Epithelial cell of proximal tubule (primary cell): ENCODE measurements around the gene KRABD2.

Experiments used
- DNase-seq: peaks from one replicate; pipeline ENCODE4 v3.0.0-alpha.2; 2011; ENCODE audit warnings: low read depth
- H3K4me3 ChIP-seq: 2 replicates; pipeline ENCODE4 v1.5.1; 2011; ENCODE audit warnings: low read depth, mild to moderate bottlenecking, low read length
- CTCF ChIP-seq: conservative IDR thresholded peaks from 2 replicates; pipeline ENCODE4 v1.5.1; 2012; ENCODE audit warnings: low read depth, mild to moderate bottlenecking, low read length

KRABD2 gene

DNA sequence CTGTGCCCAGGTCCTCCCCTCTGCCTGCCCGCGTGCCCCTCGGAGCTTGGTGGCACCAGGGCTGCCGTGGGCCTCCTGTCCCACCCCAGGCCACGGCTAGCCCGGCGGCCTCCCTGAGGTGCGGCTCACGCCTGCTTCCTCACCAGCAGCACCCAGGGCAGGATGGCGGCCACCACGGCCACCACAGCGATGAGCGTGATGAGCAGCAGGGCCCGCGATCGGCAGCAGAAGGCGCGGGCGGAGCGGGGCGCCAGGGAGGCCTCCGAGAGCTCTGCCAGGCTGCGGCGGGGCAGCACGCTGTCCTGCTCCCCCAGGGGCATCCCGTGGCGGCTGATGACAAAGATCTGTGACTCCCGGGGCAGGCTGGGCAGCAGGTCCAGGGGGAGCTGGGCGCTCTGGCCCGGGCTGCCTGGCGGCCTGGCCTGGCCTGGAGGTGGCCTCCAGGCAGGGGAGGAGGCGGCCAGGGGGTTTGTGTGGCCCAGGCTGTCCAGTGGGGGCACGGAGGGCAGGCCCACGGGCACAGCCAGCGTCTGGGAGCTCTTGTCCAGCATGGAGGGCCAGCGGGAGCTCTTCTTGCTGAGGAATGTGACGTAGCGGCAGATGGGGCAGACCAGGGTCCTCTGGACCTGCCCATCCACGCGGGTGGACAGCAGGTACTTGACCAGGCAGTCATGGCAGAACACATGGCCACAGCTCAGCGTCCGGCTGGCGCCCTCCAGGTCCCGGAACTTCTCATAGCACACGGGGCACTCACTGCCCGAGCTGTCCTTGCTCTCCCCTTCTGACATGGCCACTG is 16.4 kb upstream of the KRABD2 start:
- H3K4me3 ChIP-seq, result no peak overlapping the region
- DNase-seq, result no peak
- no peak for TF ChIP-seq CTCF

DNA sequence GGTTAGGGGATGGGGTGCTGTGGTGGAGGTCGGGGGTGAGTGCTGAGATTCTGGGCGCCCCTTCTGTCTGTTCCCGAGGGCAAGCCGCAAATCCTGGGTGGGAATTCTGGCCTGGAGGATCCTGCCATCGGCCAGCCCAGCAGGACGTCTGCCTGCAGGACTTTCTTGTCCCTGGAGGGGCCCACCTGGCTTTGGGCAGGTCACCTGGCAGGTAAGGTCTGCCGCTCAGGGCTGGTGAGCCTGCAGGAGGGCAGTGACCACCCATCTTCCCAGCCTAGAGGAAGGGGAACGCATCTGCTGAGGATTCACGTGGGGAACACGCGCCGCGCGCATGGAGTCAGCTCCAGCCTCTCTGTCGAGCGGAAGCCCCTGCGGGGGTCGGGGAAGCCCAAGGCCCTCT is 15.8 kb upstream of the KRABD2 start:
- DNase-seq, result no peak
- TF ChIP-seq CTCF, result no peak
- H3K4me3 ChIP-seq, result no peak overlapping the region

DNA sequence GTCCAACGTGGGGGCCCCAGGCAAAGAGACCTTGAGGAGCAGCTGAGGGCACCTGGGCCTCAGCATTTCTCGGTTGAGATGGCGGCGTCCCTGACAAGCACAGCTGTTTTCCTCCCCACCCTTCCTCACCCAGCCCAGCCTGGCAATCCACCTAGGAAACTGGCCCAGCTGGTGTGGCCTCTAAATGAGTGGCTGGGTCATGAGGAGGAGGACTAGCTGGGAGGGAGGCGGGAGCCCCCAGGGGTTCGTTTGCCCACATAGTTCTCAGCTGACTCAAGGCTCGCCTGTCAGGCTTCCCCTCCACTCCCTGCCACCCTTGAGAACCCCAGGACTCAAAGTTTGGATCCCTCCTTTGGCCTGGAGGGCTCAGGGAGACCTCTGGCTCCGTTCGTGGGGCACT is 15.2 kb upstream of the KRABD2 start:
- no peak for TF ChIP-seq CTCF
- H3K4me3 ChIP-seq, result no peak overlapping the region
- DNase-seq, result no peak

- TF ChIP-seq CTCF, result no peak
- DNase-seq, result no peak
- no peak overlapping the region for H3K4me3 ChIP-seq
These were observed 11.6 kb upstream of the KRABD2 start for GRCh38 chr17:8387914-8388651.

GRCh38 chr17:8386841-8387240 is 10.3 kb upstream of the KRABD2 start:
- DNase-seq, result no peak
- TF ChIP-seq CTCF, result no peak
- H3K4me3 ChIP-seq, result no peak overlapping the region

GRCh38 chr17:8384801-8385378 is 8.4 kb upstream of the KRABD2 start:
- peak; percentile 94 for DNase-seq
- TF ChIP-seq CTCF, result no peak
- peak overlapping the region; percentile 72 for H3K4me3 ChIP-seq
